Suprapubic skin (tissue), 3 donors: Measurements from ENCODE around the gene CDH16.

Experiments used
- CTCF ChIP-seq, 2 donors: fragments of 200-600 bp in 1 of 2; fragments of 450-650 bp in 1 of 2; sonication (generic) in 1 of 2; IDR thresholded peaks; one replicate each; pipeline ENCODE4 v1.5.1; 2016 to 2019; ENCODE audit warnings: antibody characterized with exemption in 2 of 2, mild to moderate bottlenecking in 1 of 2, moderate library complexity in 1 of 2
- EP300 ChIP-seq: sonication (generic); formaldehyde crosslinking; IDR thresholded peaks from one replicate; pipeline ENCODE4 v1.6.1; 2017; ENCODE audit warnings: antibody characterized with exemption
- POLR2A ChIP-seq, 2 donors: fragments of 450-650 bp; IDR thresholded peaks; one replicate each; pipeline ENCODE4 v1.6.1; 2017; ENCODE audit warnings: antibody characterized with exemption in 2 of 2, mild to moderate bottlenecking in 2 of 2, moderate library complexity in 2 of 2

- TF ChIP-seq CTCF (IDR thresholded peaks at IDR 0.05), result no peak
- no peak for TF ChIP-seq POLR2A (IDR thresholded peaks at IDR 0.05)
- TF ChIP-seq EP300, result no peak
These were observed 33.9 kb upstream of the CDH16 start for GRCh38 chr16:66952430-66953110.
